NB4 (cell line): Measurements from ENCODE around the gene CNPY3.

Source experiments
- POLR2A ChIP-seq: IDR thresholded peaks from 2 replicates; pipeline ENCODE4 v1.6.1; 2011; ENCODE audit warnings: mild to moderate bottlenecking; ENCODE audit not compliant: insufficient read length; ENCODE audit errors: extremely low read depth
- TF ChIP-seq, protein P1 (sequence below): IDR thresholded peaks from one replicate; pipeline ENCODE4 v1.5.1; 2012; ENCODE audit warnings: low read depth, low read length

DNA sequence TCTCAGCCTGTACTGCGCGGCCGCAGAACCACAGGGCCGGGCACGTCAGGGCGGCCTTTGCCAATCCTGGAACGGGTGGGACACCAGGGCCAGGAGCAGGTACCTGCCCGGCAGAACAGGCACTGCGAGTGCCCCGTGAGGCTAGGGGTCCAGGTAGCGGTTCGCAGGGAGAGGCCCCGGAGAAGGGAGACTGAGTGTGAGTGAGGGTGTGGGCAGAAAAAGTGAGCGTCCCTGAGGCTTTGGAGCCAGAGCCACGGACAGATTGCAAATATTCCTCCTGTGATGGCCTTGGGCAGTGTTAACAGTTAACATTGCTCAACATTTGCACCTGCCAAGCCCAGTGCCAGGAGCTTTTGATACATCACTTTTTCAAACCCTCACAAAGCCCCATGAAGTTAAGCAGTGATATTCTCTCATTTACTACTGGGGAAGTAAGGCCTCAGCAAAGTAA is 31.8 kb downstream of the CNPY3 start:
- TF ChIP-seq, protein P1, sequence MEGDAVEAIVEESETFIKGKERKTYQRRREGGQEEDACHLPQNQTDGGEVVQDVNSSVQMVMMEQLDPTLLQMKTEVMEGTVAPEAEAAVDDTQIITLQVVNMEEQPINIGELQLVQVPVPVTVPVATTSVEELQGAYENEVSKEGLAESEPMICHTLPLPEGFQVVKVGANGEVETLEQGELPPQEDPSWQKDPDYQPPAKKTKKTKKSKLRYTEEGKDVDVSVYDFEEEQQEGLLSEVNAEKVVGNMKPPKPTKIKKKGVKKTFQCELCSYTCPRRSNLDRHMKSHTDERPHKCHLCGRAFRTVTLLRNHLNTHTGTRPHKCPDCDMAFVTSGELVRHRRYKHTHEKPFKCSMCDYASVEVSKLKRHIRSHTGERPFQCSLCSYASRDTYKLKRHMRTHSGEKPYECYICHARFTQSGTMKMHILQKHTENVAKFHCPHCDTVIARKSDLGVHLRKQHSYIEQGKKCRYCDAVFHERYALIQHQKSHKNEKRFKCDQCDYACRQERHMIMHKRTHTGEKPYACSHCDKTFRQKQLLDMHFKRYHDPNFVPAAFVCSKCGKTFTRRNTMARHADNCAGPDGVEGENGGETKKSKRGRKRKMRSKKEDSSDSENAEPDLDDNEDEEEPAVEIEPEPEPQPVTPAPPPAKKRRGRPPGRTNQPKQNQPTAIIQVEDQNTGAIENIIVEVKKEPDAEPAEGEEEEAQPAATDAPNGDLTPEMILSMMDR = no peak
- TF ChIP-seq POLR2A = no peak
